Upper lobe of left lung (tissue), 6 donors: Measurements from ENCODE around the gene UBL3. TPM values are rescaled to one million over a fixed set of nuclear protein-coding genes. Genes with fewer than 3 reads are reported as not detected.
A peak's percentile ranks its signal among the peaks of the same experiment; 100 is the strongest.

ENCODE experiments used
- ATAC-seq, 2 donors: fragments of 200-7000 bp; cut with Tn5 transposase; one replicate each; pipeline ENCODE4 v1.9.1; 2022; ENCODE audit warnings: mild to moderate bottlenecking in 2 of 2, moderate library complexity in 2 of 2; ENCODE audit not compliant: low FRiP score in 2 of 2
- DNase-seq, 2 donors: peaks; one replicate each; pipeline ENCODE4 v3.0.0-alpha.2; 2019 to 2020
- H3K27ac ChIP-seq, 4 donors: fragments of 200-600 bp; sonication (generic); one replicate each; pipeline ENCODE4 v1.5.1; 2016 to 2019
- H3K27me3 ChIP-seq, 4 donors: fragments of 200-600 bp; sonication (generic); one replicate each; pipeline ENCODE4 v1.5.1; 2017 to 2019
- H3K36me3 ChIP-seq, 4 donors: fragments of 200-600 bp; sonication (generic); one replicate each; pipeline ENCODE4 v1.5.1; 2016 to 2019
- H3K4me1 ChIP-seq, 4 donors: fragments of 200-600 bp; sonication (generic); one replicate each; pipeline ENCODE4 v1.5.1; 2018 to 2019
- H3K4me3 ChIP-seq, 4 donors: fragments of 200-600 bp; sonication (generic); one replicate each; pipeline ENCODE4 v1.5.1; 2017 to 2019; ENCODE audit warnings: mild to moderate bottlenecking in 2 of 4, moderate library complexity in 1 of 4
- H3K9me3 ChIP-seq, 4 donors: fragments of 200-600 bp; sonication (generic); one replicate each; pipeline ENCODE4 v1.5.1; 2018 to 2019
- EP300 ChIP-seq, 4 donors: sonication (generic); formaldehyde crosslinking; IDR thresholded peaks; one replicate each; pipeline ENCODE4 v1.5.1; 2017; ENCODE audit warnings: antibody characterized with exemption in 4 of 4, control low read depth in 2 of 4
- POLR2A ChIP-seq, 4 donors: fragments of 450-650 bp; IDR thresholded peaks; one replicate each; pipeline ENCODE4 v1.5.1; 2016 to 2017; ENCODE audit warnings: antibody characterized with exemption in 4 of 4, mild to moderate bottlenecking in 2 of 4
- POLR2AphosphoS5 ChIP-seq, 2 donors: sonication (generic); formaldehyde crosslinking; IDR thresholded peaks; one replicate each; pipeline ENCODE4 v1.5.1; 2017; ENCODE audit warnings: antibody characterized with exemption in 2 of 2
- WGBS, 2 donors: methylation state at CpG; one replicate each; pipeline ENCODE4 v1.1.5; 2017 to 2018; 5-methylcytosine and 5-hydroxymethylcytosine counted together
- total RNA-seq, 6 donors: library from RNA; depleted of rRNA in 4 of 6; stranded (reverse); fragments of >200 nt in 4 of 6; gene quantifications; one replicate each; pipeline versions ENCODE4 v1.1.0 to v1.2.1, GENCODE V29; 2016 to 2021
- TF ChIP-seq, protein P1 (sequence below), 6 experiments: fragments of 450-650 bp in 4 of 6; fragments of 200-600 bp in 2 of 6; sonication (generic) in 2 of 6; IDR thresholded peaks; one replicate each; pipeline ENCODE4 v1.5.1; 2016 to 2019; ENCODE audit warnings: antibody characterized with exemption in 6 of 6
- donor health status: DM: no; HTN: no; CAD: no; lungs with moderate emphysema.
- donor health status: DM: no; HTN: yes; CAD: no; lungs with severe emphysema.

UBL3 gene
- total RNA-seq, 6 donors from 2014 or later, result 32.5 to 122 (median 53.3) TPM

DNA sequence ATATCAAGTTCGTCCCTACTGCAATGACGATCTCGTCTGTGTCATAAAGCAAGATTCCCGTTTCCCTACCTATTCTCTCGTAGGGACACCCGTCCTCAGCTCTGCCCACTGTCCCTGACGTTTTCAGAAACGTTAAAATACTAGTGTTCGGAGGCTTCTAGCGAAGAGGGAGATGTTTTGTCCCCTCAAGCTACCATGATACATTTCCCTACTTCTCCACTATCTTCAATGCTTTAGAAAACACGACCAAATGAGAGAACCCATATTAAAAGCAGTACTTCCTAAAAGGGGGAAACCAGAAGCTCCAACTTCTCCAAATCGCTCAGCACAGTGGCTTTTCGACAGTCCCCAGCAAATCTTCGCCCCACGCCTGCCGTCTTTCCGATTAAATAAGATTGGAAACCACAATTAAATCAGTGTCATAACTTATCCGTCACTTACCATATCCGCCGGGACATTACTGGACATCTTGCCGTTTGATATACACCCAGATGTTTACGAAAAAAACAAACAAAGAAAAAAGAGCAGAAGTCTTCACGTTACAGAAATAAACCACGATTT, 1.3 kb downstream of the UBL3 start:
- 0 to 1% methylated on average over 24 of the region's 24 CpGs for WGBS, 2 donors
- H3K9me3 ChIP-seq, result no peaks in the 10 kb centered on the region
- no peaks in the 10 kb centered on the region for H3K27me3 ChIP-seq
- DNase-seq (no peak), ATAC-seq (peak in 1 of 2 donors; percentile 22)
- TF ChIP-seq, protein P1, sequence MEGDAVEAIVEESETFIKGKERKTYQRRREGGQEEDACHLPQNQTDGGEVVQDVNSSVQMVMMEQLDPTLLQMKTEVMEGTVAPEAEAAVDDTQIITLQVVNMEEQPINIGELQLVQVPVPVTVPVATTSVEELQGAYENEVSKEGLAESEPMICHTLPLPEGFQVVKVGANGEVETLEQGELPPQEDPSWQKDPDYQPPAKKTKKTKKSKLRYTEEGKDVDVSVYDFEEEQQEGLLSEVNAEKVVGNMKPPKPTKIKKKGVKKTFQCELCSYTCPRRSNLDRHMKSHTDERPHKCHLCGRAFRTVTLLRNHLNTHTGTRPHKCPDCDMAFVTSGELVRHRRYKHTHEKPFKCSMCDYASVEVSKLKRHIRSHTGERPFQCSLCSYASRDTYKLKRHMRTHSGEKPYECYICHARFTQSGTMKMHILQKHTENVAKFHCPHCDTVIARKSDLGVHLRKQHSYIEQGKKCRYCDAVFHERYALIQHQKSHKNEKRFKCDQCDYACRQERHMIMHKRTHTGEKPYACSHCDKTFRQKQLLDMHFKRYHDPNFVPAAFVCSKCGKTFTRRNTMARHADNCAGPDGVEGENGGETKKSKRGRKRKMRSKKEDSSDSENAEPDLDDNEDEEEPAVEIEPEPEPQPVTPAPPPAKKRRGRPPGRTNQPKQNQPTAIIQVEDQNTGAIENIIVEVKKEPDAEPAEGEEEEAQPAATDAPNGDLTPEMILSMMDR (IDR thresholded peaks at IDR 0.05), result no peak
- TF ChIP-seq POLR2AphosphoS5 (IDR thresholded peaks at IDR 0.05) (peak in 1 of 2 donors; percentile 22), POLR2A (IDR thresholded peaks at IDR 0.05) (peak in 1 of 4 donors; percentile 9)
- H3K4me1 ChIP-seq, result peaks cover 17 to 33% (median 26%) of the 10 kb centered on the region in 4 donors
- no peaks in the 10 kb centered on the region for H3K36me3 ChIP-seq
- peak overlapping the region; percentile 69 to 98 (median 80) for H3K4me3 ChIP-seq
- peak overlapping the region; percentile 95 to 99 (median 99) for H3K27ac ChIP-seq

DNA sequence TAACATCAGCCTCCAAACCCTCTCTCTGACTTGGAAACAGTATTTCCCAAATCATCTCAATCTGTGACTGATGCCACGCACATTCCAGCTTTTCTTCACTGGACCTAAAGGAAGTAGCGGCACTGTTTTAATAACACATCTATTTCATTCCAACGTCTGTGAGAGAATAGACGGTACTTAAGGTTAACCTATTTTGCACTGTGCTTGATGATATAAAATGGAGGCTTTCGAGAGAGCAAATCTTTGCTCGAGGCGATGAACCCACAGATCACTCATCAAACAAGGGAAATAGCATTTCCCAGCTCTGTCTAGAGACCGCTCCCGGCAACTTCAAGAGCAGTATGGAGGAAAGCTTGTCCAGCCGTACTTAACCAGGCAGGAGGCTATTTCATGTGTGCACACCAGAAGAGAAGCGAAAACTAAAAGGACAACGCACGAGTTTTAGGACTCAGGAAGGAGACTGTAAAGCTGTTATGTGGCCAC, 2.9 kb downstream of the UBL3 start:
- Histone ChIP-seq H3K36me3 (no peaks in the 10 kb centered on the region), H3K4me1 (peaks cover 17 to 33% (median 26%) of the 10 kb centered on the region in 4 donors), H3K4me3 (peak overlapping the region; percentile 43 to 85 (median 72)), H3K27ac (peak overlapping the region; percentile 50 to 99 (median 57)), H3K9me3 (no peaks in the 10 kb centered on the region), H3K27me3 (no peaks in the 10 kb centered on the region)
- WGBS, 2 donors, result 1 to 3% methylated on average over 13 of the region's 13 CpGs
- DNase-seq (no peak), ATAC-seq (peak in 1 of 2 donors; percentile 3)
- TF ChIP-seq POLR2A (IDR thresholded peaks at IDR 0.05), result peak in 2 of 4 donors; percentile 17 to 28
- TF ChIP-seq EP300 (IDR thresholded peaks at IDR 0.05), result no peak

DNA sequence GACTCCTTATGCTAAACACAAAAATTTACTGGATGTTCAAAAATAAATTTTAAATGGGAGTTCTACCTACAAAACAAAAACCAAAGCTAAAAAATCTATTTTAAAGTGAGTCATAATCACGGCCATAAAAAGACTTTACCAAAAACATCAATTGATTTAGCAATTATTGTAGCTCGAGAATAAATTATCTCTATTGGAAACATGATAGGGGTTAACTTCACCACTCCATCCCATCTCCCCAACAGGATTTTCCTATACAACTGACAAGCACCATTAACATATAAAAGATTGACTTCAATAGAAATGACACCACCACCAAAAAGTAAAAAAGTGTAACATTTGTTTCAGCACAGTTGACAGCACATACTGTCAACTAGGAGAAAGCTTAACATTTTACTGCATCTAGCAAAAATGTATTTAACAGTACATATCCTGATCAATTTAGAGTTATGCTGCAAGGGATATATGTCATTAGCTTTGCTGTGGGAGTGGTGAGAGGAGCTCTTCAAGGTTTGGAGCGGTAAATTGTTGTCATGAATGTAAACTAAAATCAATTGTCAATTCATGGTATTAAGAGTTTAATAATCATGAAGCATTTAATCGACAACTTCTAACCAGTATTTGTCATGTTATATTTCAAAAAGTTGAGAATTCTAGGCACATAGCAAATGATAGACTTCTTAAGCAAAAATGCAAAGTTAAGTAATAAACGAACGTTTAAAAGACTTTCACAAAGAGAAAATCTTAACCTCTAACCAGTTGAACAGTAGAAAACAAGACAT, 3.8 kb downstream of the UBL3 start:
- peak overlapping the region; percentile 43 to 85 (median 72) for H3K4me3 ChIP-seq

DNA sequence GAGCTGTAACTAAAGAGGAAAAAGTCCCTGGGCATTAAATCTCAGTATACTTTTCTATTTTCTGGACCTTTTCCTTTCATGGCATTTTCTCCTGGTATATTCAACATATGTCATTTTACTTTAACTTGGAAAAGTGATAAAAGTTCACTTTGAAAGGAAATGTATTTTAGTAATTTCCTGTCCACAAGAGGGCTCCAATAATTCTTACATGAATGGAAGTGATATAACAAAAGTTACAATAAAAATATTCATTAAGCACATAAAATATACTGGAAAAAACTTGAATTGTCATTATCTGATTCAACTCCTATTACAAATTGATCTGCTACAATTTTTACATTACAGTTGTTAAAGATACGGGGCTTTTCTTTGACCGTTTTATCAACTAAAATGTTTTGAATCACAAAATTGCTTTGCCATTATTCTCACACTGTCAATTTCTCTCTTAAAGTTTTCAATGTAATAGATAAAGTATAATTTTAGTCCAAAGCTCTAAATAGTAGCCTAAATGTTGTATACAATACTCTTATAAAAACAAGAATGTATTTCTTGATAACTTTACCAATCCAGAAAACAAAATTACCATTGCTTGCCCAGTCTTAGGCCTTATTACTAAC, 4.9 kb downstream of the UBL3 start:
- H3K36me3 ChIP-seq, result no peaks in the 10 kb centered on the region
- no peaks in the 10 kb centered on the region for H3K9me3 ChIP-seq
- WGBS, 2 donors, result 76 to 84% methylated on average over 2 of the region's 2 CpGs
- DNase-seq (no peak), ATAC-seq (no peak)
- H3K4me1 ChIP-seq, result peaks cover 17 to 29% (median 25%) of the 10 kb centered on the region in 4 donors
- H3K4me3 ChIP-seq, result peak overlapping the region in 1 of 4 donors; percentile 85
- peak overlapping the region in 1 of 4 donors; percentile 29 for H3K27ac ChIP-seq
- no peaks in the 10 kb centered on the region for H3K27me3 ChIP-seq
- TF ChIP-seq POLR2AphosphoS5 (IDR thresholded peaks at IDR 0.05) (no peak), POLR2A (IDR thresholded peaks at IDR 0.05) (no peak), EP300 (IDR thresholded peaks at IDR 0.05) (no peak)
- TF ChIP-seq, protein P1 (IDR thresholded peaks at IDR 0.05), result peak in 4 of 6 experiments; percentile 8 to 31 (median 15)

More for the DNA sequence above, 3.8 kb downstream of the UBL3 start:
- Histone ChIP-seq H3K27me3 (no peaks in the 10 kb centered on the region), H3K36me3 (no peaks in the 10 kb centered on the region), H3K4me1 (peaks cover 17 to 33% (median 26%) of the 10 kb centered on the region in 4 donors), H3K9me3 (no peaks in the 10 kb centered on the region), H3K27ac (peak overlapping the region; percentile 50 to 99 (median 57))
- ATAC-seq (no peak), DNase-seq (no peak)
- WGBS, 2 donors, result 48 to 50% methylated on average over 6 of the region's 6 CpGs
- TF ChIP-seq POLR2A (IDR thresholded peaks at IDR 0.05) (no peak), EP300 (IDR thresholded peaks at IDR 0.05) (no peak), POLR2AphosphoS5 (IDR thresholded peaks at IDR 0.05) (no peak)

DNA sequence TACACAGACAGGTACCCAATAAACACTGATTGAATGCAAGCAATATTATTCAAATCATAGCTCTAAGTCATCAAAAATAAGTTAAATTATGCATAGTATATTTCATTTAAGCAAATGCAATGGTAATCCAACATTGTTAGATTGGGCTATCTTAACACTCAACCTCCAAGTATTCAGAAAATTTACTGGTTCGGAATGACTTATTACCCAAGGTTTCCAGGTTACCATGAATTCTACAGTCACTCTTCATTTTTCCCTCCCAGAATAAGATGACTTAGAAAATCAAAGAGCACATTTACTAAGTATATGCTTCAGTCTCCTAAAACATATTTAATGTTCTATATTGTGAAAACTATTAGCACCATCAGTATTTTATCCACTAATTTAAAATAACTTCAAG, 6.0 kb downstream of the UBL3 start:
- Histone ChIP-seq H3K36me3 (no peaks in the 10 kb centered on the region), H3K4me1 (peaks cover 17 to 29% (median 25%) of the 10 kb centered on the region in 4 donors), H3K27me3 (no peaks in the 10 kb centered on the region), H3K27ac (no peak overlapping the region), H3K4me3 (no peak overlapping the region), H3K9me3 (no peaks in the 10 kb centered on the region)
- TF ChIP-seq POLR2AphosphoS5 (IDR thresholded peaks at IDR 0.05), result no peak
- TF ChIP-seq POLR2A (IDR thresholded peaks at IDR 0.05), result no peak
- TF ChIP-seq, protein P1 (IDR thresholded peaks at IDR 0.05), result no peak
- TF ChIP-seq EP300 (IDR thresholded peaks at IDR 0.05), result no peak
- WGBS, 2 donors, result 89 to 91% methylated on average over 1 of the region's 1 CpG
- DNase-seq, result no peak
- ATAC-seq, result no peak
